Testis (tissue), 3 donors: ENCODE results near the gene SNX6. TPM values are rescaled to one million over a fixed set of nuclear protein-coding genes. Genes with fewer than 3 reads are reported as not detected.
"Not testable (repeated sequence)": the region's sequence is repeated elsewhere in the genome, so short reads cannot be mapped to it uniquely, and the experiment has no call there.

Experiments
- DNase-seq: peaks from one replicate; pipeline ENCODE4 v3.0.0-alpha.2; 2019
- H3K27ac ChIP-seq, 2 donors: fragments of 200-600 bp; sonication (generic); one replicate each; pipeline ENCODE4 v1.5.1; 2019
- H3K27me3 ChIP-seq: fragments of 200-600 bp; sonication (generic); one replicate; pipeline ENCODE4 v1.5.1; 2019
- H3K36me3 ChIP-seq: fragments of 200-600 bp; sonication (generic); one replicate; pipeline ENCODE4 v1.5.1; 2017; ENCODE audit warnings: low read depth; ENCODE audit errors: missing control alignments
- H3K4me1 ChIP-seq: fragments of 200-600 bp; sonication (generic); one replicate; pipeline ENCODE4 v1.5.1; 2019
- H3K4me3 ChIP-seq, 2 donors: fragments of 200-600 bp; sonication (generic); one replicate each; pipeline ENCODE4 v1.5.1; 2017 to 2019
- H3K9me3 ChIP-seq: fragments of 200-600 bp; sonication (generic); one replicate; pipeline ENCODE4 v1.5.1; 2017
- POLR2A ChIP-seq: fragments of 450-650 bp; IDR thresholded peaks from one replicate; pipeline ENCODE4 v1.6.1; 2017; ENCODE audit warnings: antibody characterized with exemption, mild to moderate bottlenecking, moderate library complexity
- WGBS, 2 donors: methylation state at CpG; one replicate each; pipeline ENCODE4 v1.1.5; 2018; 5-methylcytosine and 5-hydroxymethylcytosine counted together
- intact Hi-C: fragments of 100-400 bp; cut with DNase I; formaldehyde crosslinking; loops from one replicate; pipeline ENCODE4 v1.15.1; 2023; ENCODE audit warnings: low total_unique reads
- polyA plus RNA-seq: library from polyadenylated mRNA; stranded (reverse); fragments of 350-450 nt; fragmentation: Illumina TruSeq; extraction: RNeasy Lipid Tissue Mini Kit (QIAGEN cat#74804); gene quantifications from one replicate; pipeline ENCODE4 v1.2.3, GENCODE V29; 2014; ENCODE audit warnings: low read depth, low replicate concordance; ENCODE audit not compliant: insufficient read depth
- total RNA-seq, 2 donors: library from RNA; depleted of rRNA; stranded (reverse); fragments of >200 nt; gene quantifications; one replicate each; pipeline ENCODE4 v1.2.3, GENCODE V29; 2016
- TF ChIP-seq, protein P1 (sequence below), 3 experiments: fragments of 450-650 bp in 2 of 3; fragments of 200-600 bp in 1 of 3; sonication (generic) in 1 of 3; IDR thresholded peaks; one replicate each; pipeline ENCODE4 v1.5.1; 2016 to 2019; ENCODE audit warnings: antibody characterized with exemption in 3 of 3, mild to moderate bottlenecking in 2 of 3, moderate library complexity in 1 of 3

The SNX6 gene
- total and polyA plus RNA-seq, 3 donors from 2014 or later, result 74.8 to 123 (median 105) TPM

DNA sequence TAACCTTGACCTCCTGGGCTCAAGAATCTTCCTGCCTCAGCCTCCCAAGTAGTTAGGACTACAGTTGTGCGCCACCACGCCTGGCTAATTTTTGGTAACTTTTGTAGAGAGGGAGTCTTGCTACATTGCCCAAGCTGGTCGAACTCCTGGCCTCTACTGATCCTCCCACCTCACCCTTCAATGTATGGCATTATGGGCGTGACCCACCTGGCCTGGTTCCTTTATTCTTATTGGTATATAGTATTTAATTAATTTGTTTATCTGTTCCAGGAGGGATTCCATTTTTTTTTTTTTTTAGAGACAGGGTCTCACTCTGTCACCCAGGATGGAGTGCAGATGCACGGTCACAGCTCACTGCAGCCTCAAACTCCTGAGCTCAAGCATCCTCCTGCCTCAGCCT, 49.6 kb downstream of the SNX6 start:
- WGBS, 2 donors, result 93 to 96% methylated on average over 5 of the region's 5 CpGs
- no peak for DNase-seq
- TF ChIP-seq, protein P1, sequence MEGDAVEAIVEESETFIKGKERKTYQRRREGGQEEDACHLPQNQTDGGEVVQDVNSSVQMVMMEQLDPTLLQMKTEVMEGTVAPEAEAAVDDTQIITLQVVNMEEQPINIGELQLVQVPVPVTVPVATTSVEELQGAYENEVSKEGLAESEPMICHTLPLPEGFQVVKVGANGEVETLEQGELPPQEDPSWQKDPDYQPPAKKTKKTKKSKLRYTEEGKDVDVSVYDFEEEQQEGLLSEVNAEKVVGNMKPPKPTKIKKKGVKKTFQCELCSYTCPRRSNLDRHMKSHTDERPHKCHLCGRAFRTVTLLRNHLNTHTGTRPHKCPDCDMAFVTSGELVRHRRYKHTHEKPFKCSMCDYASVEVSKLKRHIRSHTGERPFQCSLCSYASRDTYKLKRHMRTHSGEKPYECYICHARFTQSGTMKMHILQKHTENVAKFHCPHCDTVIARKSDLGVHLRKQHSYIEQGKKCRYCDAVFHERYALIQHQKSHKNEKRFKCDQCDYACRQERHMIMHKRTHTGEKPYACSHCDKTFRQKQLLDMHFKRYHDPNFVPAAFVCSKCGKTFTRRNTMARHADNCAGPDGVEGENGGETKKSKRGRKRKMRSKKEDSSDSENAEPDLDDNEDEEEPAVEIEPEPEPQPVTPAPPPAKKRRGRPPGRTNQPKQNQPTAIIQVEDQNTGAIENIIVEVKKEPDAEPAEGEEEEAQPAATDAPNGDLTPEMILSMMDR (IDR thresholded peaks at IDR 0.05), result no peak
- no peak for TF ChIP-seq POLR2A

DNA sequence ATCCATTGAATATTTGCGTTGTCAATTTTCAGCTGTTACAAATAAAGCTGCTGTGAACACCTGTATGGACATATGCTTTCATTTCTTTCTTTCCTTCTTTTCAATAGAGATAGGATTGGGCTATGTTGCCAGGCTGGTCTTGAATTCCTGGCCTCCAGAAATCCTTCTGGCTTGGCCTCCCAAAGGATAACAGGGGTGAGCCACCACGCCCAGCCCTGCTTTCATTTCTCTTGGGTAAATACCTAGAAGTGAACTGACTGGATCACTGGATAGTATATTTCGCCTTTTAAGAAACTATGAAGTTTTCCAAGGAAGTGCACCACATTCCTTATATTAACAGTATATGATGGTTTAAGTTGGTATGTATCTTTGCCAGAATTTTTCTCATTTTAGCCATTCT, 58.2 kb downstream of the SNX6 start:
- 94 to 95% methylated on average over 3 of the region's 3 CpGs for WGBS, 2 donors
- intact Hi-C loops, result no loop called here

More for the DNA sequence above, 49.6 kb downstream of the SNX6 start:
- H3K4me1 ChIP-seq, result no peaks in the 10 kb centered on the region
- no peaks in the 10 kb centered on the region for H3K9me3 ChIP-seq
- intact Hi-C loops, result no loop called here
- H3K27me3 ChIP-seq, result no peaks in the 10 kb centered on the region
- H3K4me3 ChIP-seq, result no peak overlapping the region
- no peak overlapping the region for H3K27ac ChIP-seq
- no peaks in the 10 kb centered on the region for H3K36me3 ChIP-seq

DNA sequence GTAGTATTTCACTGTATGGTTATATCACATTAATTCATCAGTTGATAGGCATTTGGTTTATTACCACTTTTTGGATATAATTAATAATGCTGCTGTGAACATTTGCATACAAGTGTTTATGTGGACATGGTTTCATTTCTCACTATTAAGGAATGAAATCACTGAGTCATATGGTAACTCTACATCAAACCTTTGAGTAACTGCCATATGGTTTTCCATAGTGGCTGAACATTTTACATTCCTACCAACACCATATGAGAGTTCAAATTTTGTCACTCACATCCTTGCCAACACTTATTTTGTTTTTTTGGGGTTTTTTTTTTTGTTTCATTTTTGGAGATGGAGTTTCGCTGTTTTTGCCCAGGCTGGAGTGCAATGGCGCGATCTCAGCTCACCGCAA, 60.2 kb downstream of the SNX6 start:
- intact Hi-C loops, result no loop called here
- Histone ChIP-seq H3K36me3 (no peaks in the 10 kb centered on the region), H3K4me3 (no peak overlapping the region), H3K4me1 (no peaks in the 10 kb centered on the region), H3K27ac (no peak overlapping the region), H3K27me3 (no peaks in the 10 kb centered on the region), H3K9me3 (no peaks in the 10 kb centered on the region)
- TF ChIP-seq, protein P1 (IDR thresholded peaks at IDR 0.05), result no peak
- DNase-seq, result no peak
- 97 to 98% methylated on average over 4 of the region's 4 CpGs for WGBS, 2 donors

More for the DNA sequence above, 58.2 kb downstream of the SNX6 start:
- Histone ChIP-seq H3K4me1 (no peaks in the 10 kb centered on the region), H3K36me3 (no peaks in the 10 kb centered on the region), H3K27ac (no peak overlapping the region), H3K9me3 (no peaks in the 10 kb centered on the region), H3K27me3 (no peaks in the 10 kb centered on the region), H3K4me3 (no peak overlapping the region)
- no peak for DNase-seq
- TF ChIP-seq, protein P1 (IDR thresholded peaks at IDR 0.05), result no peak
- TF ChIP-seq POLR2A, result no peak

DNA sequence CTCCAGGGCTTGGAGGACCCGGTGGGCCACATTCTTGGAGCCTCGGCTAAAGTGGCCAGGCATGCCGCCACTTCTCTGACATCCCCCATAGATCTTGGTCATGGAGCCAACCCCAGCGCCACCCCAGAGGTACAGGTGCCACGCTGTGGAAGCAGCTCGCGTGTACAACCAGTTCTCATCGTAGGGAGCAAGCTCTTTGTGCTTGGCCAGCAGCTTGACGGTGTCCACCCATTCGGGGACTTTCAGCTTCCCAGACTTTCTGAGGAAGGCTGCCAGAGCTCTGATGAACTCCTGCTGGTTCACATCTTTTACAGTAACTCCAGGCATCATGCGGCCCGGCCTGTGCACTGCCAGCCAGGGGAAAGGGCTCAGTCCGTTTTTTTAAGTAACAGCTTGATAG, 61.1 kb downstream of the SNX6 start:
- DNase-seq, result no peak
- WGBS, 2 donors, result 83 to 93% methylated on average over 13 of the region's 13 CpGs
- Histone ChIP-seq H3K9me3 (no peaks in the 10 kb centered on the region), H3K27ac (no peak overlapping the region), H3K4me1 (no peaks in the 10 kb centered on the region), H3K27me3 (no peaks in the 10 kb centered on the region), H3K36me3 (no peaks in the 10 kb centered on the region), H3K4me3 (no peak overlapping the region)
- TF ChIP-seq, protein P1 (IDR thresholded peaks at IDR 0.05), result no peak
- no peak for TF ChIP-seq POLR2A
- intact Hi-C loops, result no loop called here

DNA sequence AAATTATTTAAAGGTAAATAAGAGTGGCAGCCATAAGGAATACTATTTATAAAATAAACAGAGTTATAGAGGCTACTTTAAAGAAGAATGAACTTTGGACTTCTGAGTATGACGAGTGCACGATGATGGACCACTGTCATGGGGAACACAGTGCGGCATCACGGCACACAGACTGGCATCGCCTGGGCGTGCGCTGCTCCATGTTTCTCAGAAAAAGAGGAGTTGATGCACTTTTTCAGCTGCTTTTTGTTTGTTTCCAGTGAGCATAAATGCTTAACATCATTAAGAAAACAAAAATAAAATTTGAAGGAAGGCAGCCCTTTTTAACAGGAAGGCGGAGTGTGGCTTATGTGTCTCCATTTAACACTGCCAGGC, 67.2 kb downstream of the SNX6 start:
- 89 to 94% methylated on average over 8 of the region's 8 CpGs for WGBS, 2 donors
- no peak overlapping the region for H3K27ac ChIP-seq
- no peak for DNase-seq
- no peaks in the 10 kb centered on the region for H3K4me1 ChIP-seq
- H3K9me3 ChIP-seq, result no peaks in the 10 kb centered on the region
- no peaks in the 10 kb centered on the region for H3K27me3 ChIP-seq
- no peaks in the 10 kb centered on the region for H3K36me3 ChIP-seq
- TF ChIP-seq, protein P1 (IDR thresholded peaks at IDR 0.05), result no peak
- no peak for TF ChIP-seq POLR2A
- intact Hi-C loops, result no loop called here
- no peak overlapping the region for H3K4me3 ChIP-seq

DNA sequence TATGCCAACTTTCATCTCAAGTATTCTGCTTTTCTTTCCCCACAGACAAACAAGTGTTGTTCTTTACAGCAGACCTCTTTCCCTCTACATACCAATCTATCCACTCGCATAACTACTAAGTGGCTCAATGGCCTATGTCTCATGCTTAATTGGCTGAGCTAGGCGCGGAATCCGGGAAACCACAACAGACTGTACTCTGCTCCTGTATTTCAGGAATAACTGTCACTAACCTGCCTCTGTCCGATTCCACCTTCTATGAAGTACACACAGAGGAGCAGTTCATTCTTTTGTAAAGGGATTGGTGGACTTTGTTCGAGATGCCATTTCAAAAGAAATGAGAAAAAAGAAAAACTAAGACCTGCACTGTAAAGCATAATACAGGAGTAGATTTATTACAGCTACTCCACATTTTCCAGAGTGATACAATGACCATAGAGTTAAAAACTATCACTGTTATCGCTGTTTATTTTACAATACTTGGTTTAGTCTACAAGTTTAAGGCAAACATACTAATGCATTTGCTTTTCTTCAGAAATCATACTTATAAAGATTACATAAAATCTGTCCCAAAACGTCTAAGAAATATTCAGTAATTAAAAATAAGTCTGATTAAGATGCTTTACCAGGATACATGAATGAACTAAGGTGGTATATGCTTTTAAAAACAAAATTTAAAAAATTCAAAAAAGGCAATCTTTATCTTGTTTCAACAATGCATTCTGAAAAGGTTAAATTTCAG, 67.7 kb downstream of the SNX6 start:
- H3K4me1 ChIP-seq, DNase-seq, H3K36me3 ChIP-seq, H3K4me3 ChIP-seq, H3K9me3 ChIP-seq, H3K27ac ChIP-seq, H3K27me3 ChIP-seq, intact Hi-C loops: not testable (repeated sequence)
- WGBS, 2 donors, result 90 to 91% methylated on average over 5 to 8 of the region's 8 CpGs

DNA sequence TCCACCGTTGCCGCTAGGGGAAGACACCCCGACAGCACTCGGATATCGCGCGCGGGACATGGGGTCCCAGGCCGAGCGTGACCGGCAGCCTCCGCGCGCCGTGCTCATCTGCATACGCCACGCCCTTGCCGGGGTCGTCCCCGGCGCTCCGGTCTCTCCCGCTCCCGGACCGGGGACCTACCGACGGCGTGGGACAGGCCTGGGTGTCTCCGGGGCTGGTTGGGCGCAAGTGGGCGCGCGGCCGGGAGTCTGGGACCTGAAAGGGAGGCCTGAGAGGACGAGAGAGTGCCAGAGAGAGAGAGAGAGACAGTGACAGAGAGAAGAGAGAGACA, 73.5 kb downstream of the SNX6 start:
- H3K4me1 ChIP-seq, intact Hi-C loops, H3K9me3 ChIP-seq, H3K4me3 ChIP-seq, DNase-seq, H3K27ac ChIP-seq, H3K27me3 ChIP-seq, H3K36me3 ChIP-seq: not testable (repeated sequence)
- WGBS, 2 donors, result no CpG with 5 or more reads among the region's 35 CpGs
